Measurements from ENCODE around the gene COL4A4. TPM values are rescaled to one million over a fixed set of nuclear protein-coding genes. Genes with fewer than 3 reads are reported as not detected.

COL4A4 gene
- total and polyA plus RNA-seq, 2 donors (not counting 1 experiment from before 2014, with no cell fraction given): 6.2 to 30.2 TPM

GRCh38 chr2:227058888-227059399 lies 105.1 kb downstream of the COL4A4 start:
- peaks cover 0 to 3% of the 10 kb centered on the region in 2 experiments for H3K36me3 ChIP-seq (replicated peaks in 1 of 2; ENCODE audit: control extremely low read depth in 1 of 2, control insufficient read depth in 1 of 2, extremely low read depth in 1 of 2, insufficient read depth in 2 of 2, low read length in 1 of 2)
- H3K4me2 ChIP-seq (replicated peaks; ENCODE audit: low read depth, low read length, poor library complexity, severe bottlenecking): no peak overlapping the region
- H2AFZ ChIP-seq (ENCODE audit: insufficient read depth, low read depth, low read length, poor library complexity, severe bottlenecking): no peak overlapping the region
- DNase-seq (no peak), ATAC-seq (ENCODE audit: low read depth) (no peak)
- no peak overlapping the region for H3K9ac ChIP-seq (ENCODE audit: low read length)
- WGBS (ENCODE audit: insufficient coverage): 96% methylated on average over 4 of the region's 5 CpGs
- H3K27ac Mint-ChIP-seq: no peak overlapping the region
- ChIA-PET CTCF (no interaction called here), POLR2A (no interaction called here)
- no peak overlapping the region for H3K4me3 Mint-ChIP-seq
- intact Hi-C loops (cut with micrococcal nuclease): no loop called here
- no peaks in the 10 kb centered on the region for H3K9me3 Mint-ChIP-seq (ENCODE audit: insufficient read depth)
- no peaks in the 10 kb centered on the region for H3K4me1 ChIP-seq (ENCODE audit: control insufficient read depth in 2 of 2, insufficient read depth in 2 of 2, low read length in 2 of 2)
- no peaks in the 10 kb centered on the region for H3K27me3 ChIP-seq (replicated peaks in 1 of 4; ENCODE audit: control extremely low read depth in 1 of 4, control insufficient read depth in 3 of 4, insufficient read depth in 4 of 4, low read length in 3 of 4)
- no peak overlapping the region for H3K27ac ChIP-seq (ENCODE audit: low read length in 2 of 2)
- H3K79me2 ChIP-seq (ENCODE audit: control insufficient read depth, insufficient read depth, low read length): no peaks in the 10 kb centered on the region
- TF ChIP-seq EZH2 (IDR thresholded peaks at IDR 0.05; ENCODE audit: borderline replicate concordance, insufficient read depth, low read depth, low read length, poor library complexity, severe bottlenecking): no peak
- TF ChIP-seq, protein P1, sequence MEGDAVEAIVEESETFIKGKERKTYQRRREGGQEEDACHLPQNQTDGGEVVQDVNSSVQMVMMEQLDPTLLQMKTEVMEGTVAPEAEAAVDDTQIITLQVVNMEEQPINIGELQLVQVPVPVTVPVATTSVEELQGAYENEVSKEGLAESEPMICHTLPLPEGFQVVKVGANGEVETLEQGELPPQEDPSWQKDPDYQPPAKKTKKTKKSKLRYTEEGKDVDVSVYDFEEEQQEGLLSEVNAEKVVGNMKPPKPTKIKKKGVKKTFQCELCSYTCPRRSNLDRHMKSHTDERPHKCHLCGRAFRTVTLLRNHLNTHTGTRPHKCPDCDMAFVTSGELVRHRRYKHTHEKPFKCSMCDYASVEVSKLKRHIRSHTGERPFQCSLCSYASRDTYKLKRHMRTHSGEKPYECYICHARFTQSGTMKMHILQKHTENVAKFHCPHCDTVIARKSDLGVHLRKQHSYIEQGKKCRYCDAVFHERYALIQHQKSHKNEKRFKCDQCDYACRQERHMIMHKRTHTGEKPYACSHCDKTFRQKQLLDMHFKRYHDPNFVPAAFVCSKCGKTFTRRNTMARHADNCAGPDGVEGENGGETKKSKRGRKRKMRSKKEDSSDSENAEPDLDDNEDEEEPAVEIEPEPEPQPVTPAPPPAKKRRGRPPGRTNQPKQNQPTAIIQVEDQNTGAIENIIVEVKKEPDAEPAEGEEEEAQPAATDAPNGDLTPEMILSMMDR (IDR thresholded peaks at IDR 0.05): no peak
- H4K20me1 ChIP-seq (ENCODE audit: control insufficient read depth, insufficient read depth, low read length, poor library complexity, severe bottlenecking): no peaks in the 10 kb centered on the region
- H3K27me3 Mint-ChIP-seq: no peaks in the 10 kb centered on the region
- H3K4me3 ChIP-seq (ENCODE audit: control extremely low read depth in 1 of 5, extremely low read depth in 1 of 5, insufficient read depth in 1 of 5, low read depth in 2 of 5, low read length in 4 of 5): no peak overlapping the region
- no peaks in the 10 kb centered on the region for H3K4me1 Mint-ChIP-seq
- H3K9me3 ChIP-seq (ENCODE audit: control extremely low read depth in 1 of 3, control insufficient read depth in 2 of 3, insufficient read depth in 1 of 3, low read length in 2 of 3): no peaks in the 10 kb centered on the region

DNA sequence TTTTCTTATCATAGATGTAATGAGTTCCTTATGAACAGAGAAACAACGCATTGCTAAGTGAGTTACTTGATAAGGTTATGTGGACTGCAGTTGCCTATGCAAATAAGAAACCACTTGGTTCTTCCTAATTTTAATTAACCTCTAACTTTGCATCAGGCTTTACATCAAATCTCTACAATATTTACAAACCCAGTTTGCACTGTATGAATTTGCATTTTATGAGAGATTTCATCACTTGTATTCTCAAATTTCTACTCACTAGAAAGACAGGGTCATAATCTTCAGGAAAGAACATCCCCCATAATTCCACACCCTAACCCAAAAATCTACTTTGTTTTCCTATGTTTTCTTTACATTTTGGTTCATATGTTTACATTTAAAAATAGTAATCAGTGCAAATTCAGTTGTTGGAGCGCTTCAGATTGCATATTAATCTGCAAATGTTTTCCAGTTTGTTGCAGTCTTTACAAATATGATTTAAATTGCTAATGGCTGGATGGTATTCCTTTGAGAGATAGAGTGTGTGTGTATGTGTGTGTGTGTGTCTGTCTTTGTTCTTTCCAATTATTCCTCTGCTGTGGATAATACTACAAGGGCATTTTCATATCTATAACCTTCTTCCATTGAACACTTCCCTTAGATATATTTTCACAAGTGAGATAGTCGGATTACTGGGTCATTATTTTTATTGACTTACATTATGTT lies 106.1 kb downstream of the COL4A4 start:
- H3K4me2 ChIP-seq (replicated peaks; ENCODE audit: low read depth, low read length, poor library complexity, severe bottlenecking): no peak overlapping the region
- no peaks in the 10 kb centered on the region for H3K79me2 ChIP-seq (ENCODE audit: control insufficient read depth, insufficient read depth, low read length)
- CTCF ChIA-PET: interaction anchor here (0.6 kb wide), 1 partner anchor 34 kb away, joined by 4 read pairs; no protein-coding TSS in a partner anchor
- no peak overlapping the region for H3K27ac ChIP-seq (ENCODE audit: low read length in 2 of 2)
- no peak overlapping the region for H3K9ac ChIP-seq (ENCODE audit: low read length)
- no peak overlapping the region for H3K27ac Mint-ChIP-seq
- DNase-seq: no peak
- H3K36me3 ChIP-seq (replicated peaks in 1 of 2; ENCODE audit: control extremely low read depth in 1 of 2, control insufficient read depth in 1 of 2, extremely low read depth in 1 of 2, insufficient read depth in 2 of 2, low read length in 1 of 2): peaks cover 0 to 3% of the 10 kb centered on the region in 2 experiments
- H2AFZ ChIP-seq (ENCODE audit: insufficient read depth, low read depth, low read length, poor library complexity, severe bottlenecking): no peak overlapping the region
- WGBS (ENCODE audit: insufficient coverage): no CpG with 5 or more reads among the region's 3 CpGs
- POLR2A ChIA-PET: no interaction called here
- H4K20me1 ChIP-seq (ENCODE audit: control insufficient read depth, insufficient read depth, low read length, poor library complexity, severe bottlenecking): no peaks in the 10 kb centered on the region
- TF ChIP-seq, protein P1 (IDR thresholded peaks at IDR 0.05): no peak
- no peak for TF ChIP-seq EZH2 (IDR thresholded peaks at IDR 0.05; ENCODE audit: borderline replicate concordance, insufficient read depth, low read depth, low read length, poor library complexity, severe bottlenecking)
- no peak for ATAC-seq (ENCODE audit: low read depth)
- H3K27me3 ChIP-seq (replicated peaks in 1 of 4; ENCODE audit: control extremely low read depth in 1 of 4, control insufficient read depth in 3 of 4, insufficient read depth in 4 of 4, low read length in 3 of 4): no peaks in the 10 kb centered on the region
- no peak overlapping the region for H3K4me3 ChIP-seq (ENCODE audit: control extremely low read depth in 1 of 5, extremely low read depth in 1 of 5, insufficient read depth in 1 of 5, low read depth in 2 of 5, low read length in 4 of 5)
- intact Hi-C loops (cut with micrococcal nuclease): no loop called here
- no peaks in the 10 kb centered on the region for H3K9me3 Mint-ChIP-seq (ENCODE audit: insufficient read depth)
- no peaks in the 10 kb centered on the region for H3K27me3 Mint-ChIP-seq
- no peaks in the 10 kb centered on the region for H3K9me3 ChIP-seq (ENCODE audit: control extremely low read depth in 1 of 3, control insufficient read depth in 2 of 3, insufficient read depth in 1 of 3, low read length in 2 of 3)
- no peaks in the 10 kb centered on the region for H3K4me1 ChIP-seq (ENCODE audit: control insufficient read depth in 2 of 2, insufficient read depth in 2 of 2, low read length in 2 of 2)
- no peak overlapping the region for H3K4me3 Mint-ChIP-seq
- no peaks in the 10 kb centered on the region for H3K4me1 Mint-ChIP-seq

Data from B cell (primary cell).